Measurements from ENCODE around the gene PLCH2.
A peak's percentile ranks its signal among the peaks of the same experiment; 100 is the strongest.

Gene PLCH2

GRCh38 chr1:2525920-2526823 lies 50.1 kb downstream of the PLCH2 start, which contains the start of gene PANK4:
Gene PANK4 (minus strand): TSS chr1:2526596. CDS start chr1:2526587, 9 bp downstream.
- peak; percentile 81 for ATAC-seq
- Mint-ChIP-seq H3K27ac (peak within 1 kb of the TSS; percentile 94 to 97), H3K4me1 (peaks cover 69% of the 10 kb centered on the region), H3K4me3 (peak within 1 kb of the TSS; percentile 83 to 87), H3K9me3 (no peaks in the 10 kb centered on the region), H3K27me3 (peaks cover 34% of the 10 kb centered on the region)
- DNase-seq = peak; percentile 86 to 90

- H3K4me3 Mint-ChIP-seq = peak overlapping the region; percentile 61 to 77
These were observed 50.9 kb downstream of the PLCH2 start for GRCh38 chr1:2526824-2527555.

GRCh38 chr1:2527556-2527860 lies 51.4 kb downstream of the PLCH2 start:
- DNase-seq (no peak), ATAC-seq (no peak)
- peak overlapping the region in 1 of 2 donors; percentile 77 for H3K4me3 Mint-ChIP-seq
- no peaks in the 10 kb centered on the region for H3K9me3 Mint-ChIP-seq
- H3K27me3 Mint-ChIP-seq = peaks cover 46% of the 10 kb centered on the region
- H3K27ac Mint-ChIP-seq = no peak overlapping the region
- H3K4me1 Mint-ChIP-seq = peaks cover 59% of the 10 kb centered on the region

More at GRCh38 chr1:2526824-2527555, 50.9 kb downstream of the PLCH2 start:
- peak overlapping the region; percentile 13 to 53 for H3K27ac Mint-ChIP-seq
- peaks cover 43% of the 10 kb centered on the region for H3K27me3 Mint-ChIP-seq
- H3K9me3 Mint-ChIP-seq = no peaks in the 10 kb centered on the region
- peaks cover 64% of the 10 kb centered on the region for H3K4me1 Mint-ChIP-seq
- ATAC-seq (peak; percentile 55), DNase-seq (peak; percentile 79 to 83)

DNA sequence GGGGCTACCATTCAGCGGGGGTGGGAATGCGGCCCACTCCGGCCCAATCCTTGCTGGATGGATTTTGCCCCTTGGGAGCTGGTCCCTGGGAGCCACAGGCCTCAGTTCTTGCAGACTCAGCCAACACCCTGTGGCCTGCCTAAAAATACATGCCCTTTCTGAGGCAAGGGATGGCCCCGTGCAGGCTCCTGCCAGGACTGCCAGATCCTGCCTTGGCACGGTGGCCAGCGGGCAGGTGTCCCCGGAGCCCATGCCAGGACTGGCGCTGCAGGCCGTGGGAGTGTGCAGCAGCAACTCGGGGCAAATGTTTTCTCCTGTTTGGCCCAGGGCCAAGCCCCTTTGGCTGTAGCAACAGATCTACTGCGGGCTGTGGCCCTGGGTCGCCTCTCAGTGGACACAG lies 51.9 kb downstream of the PLCH2 start:
- Mint-ChIP-seq H3K4me3 (no peak overlapping the region), H3K4me1 (peaks cover 54% of the 10 kb centered on the region), H3K9me3 (no peaks in the 10 kb centered on the region), H3K27me3 (peaks cover 46% of the 10 kb centered on the region), H3K27ac (no peak overlapping the region)
- no peak for DNase-seq
- ATAC-seq = no peak

DNA sequence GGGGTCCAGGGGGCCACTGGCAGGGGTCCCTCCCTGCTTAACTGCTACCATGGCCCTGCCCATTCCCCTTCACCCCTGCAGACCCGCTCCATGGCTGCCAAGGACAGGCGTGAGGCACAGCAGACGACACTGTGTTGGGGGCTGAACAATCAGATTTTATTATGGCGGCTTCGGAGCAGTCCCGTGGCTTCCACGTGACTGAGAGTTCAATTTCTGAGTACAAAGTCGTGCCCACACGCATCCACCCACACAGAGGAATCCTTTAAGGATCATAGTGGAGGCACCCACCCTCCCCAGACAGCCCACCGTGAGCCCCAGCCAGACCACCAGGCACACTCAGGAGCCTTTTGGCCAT lies 52.5 kb downstream of the PLCH2 start:
- peaks cover 48% of the 10 kb centered on the region for H3K4me1 Mint-ChIP-seq
- ATAC-seq (no peak), DNase-seq (no peak)
- peaks cover 52% of the 10 kb centered on the region for H3K27me3 Mint-ChIP-seq
- no peak overlapping the region for H3K27ac Mint-ChIP-seq
- peak overlapping the region; percentile 83 to 88 for H3K4me3 Mint-ChIP-seq
- H3K9me3 Mint-ChIP-seq = no peaks in the 10 kb centered on the region

- DNase-seq (peak; percentile 52 to 68), ATAC-seq (peak; percentile 26)
- peaks cover 42% of the 10 kb centered on the region for H3K4me1 Mint-ChIP-seq
- no peaks in the 10 kb centered on the region for H3K9me3 Mint-ChIP-seq
- peaks cover 54% of the 10 kb centered on the region for H3K27me3 Mint-ChIP-seq
- peak overlapping the region; percentile 83 to 88 for H3K4me3 Mint-ChIP-seq
- peak overlapping the region in 1 of 2 donors; percentile 42 for H3K27ac Mint-ChIP-seq
These were observed 53.1 kb downstream of the PLCH2 start for GRCh38 chr1:2528966-2529783.

GRCh38 chr1:2529784-2530512 lies 53.9 kb downstream of the PLCH2 start, which contains the start of gene HES5:
Gene HES5 (minus strand): TSS chr1:2530263. CDS start chr1:2530164, 99 bp downstream.
- H3K27me3 Mint-ChIP-seq = peaks cover 54% of the 10 kb centered on the region
- peaks cover 35% of the 10 kb centered on the region for H3K4me1 Mint-ChIP-seq
- peak within 1 kb of the TSS in 1 of 2 donors; percentile 42 for H3K27ac Mint-ChIP-seq
- H3K9me3 Mint-ChIP-seq = no peaks in the 10 kb centered on the region
- H3K4me3 Mint-ChIP-seq = peak within 1 kb of the TSS; percentile 83 to 88
- DNase-seq (no peak), ATAC-seq (no peak)

- H3K27me3 Mint-ChIP-seq = peaks cover 54% of the 10 kb centered on the region
- H3K9me3 Mint-ChIP-seq = no peaks in the 10 kb centered on the region
- H3K4me1 Mint-ChIP-seq = peaks cover 31% of the 10 kb centered on the region
- no peak overlapping the region for H3K27ac Mint-ChIP-seq
- ATAC-seq (no peak), DNase-seq (no peak)
- peak overlapping the region; percentile 58 to 76 for H3K4me3 Mint-ChIP-seq
These were observed 54.6 kb downstream of the PLCH2 start for GRCh38 chr1:2530513-2531361.

- H3K4me3 Mint-ChIP-seq = no peak overlapping the region
- H3K9me3 Mint-ChIP-seq = no peaks in the 10 kb centered on the region
- peaks cover 21% of the 10 kb centered on the region for H3K4me1 Mint-ChIP-seq
- H3K27me3 Mint-ChIP-seq = peaks cover 43% of the 10 kb centered on the region
- ATAC-seq (no peak), DNase-seq (no peak)
- H3K27ac Mint-ChIP-seq = no peak overlapping the region
These were observed 56.5 kb downstream of the PLCH2 start for GRCh38 chr1:2532485-2533160.

GRCh38 chr1:2533365-2533764 lies 57.3 kb downstream of the PLCH2 start:
- Mint-ChIP-seq H3K4me1 (peaks cover 16% of the 10 kb centered on the region), H3K27ac (no peak overlapping the region), H3K9me3 (no peaks in the 10 kb centered on the region), H3K27me3 (peaks cover 41% of the 10 kb centered on the region), H3K4me3 (no peak overlapping the region)
- no peak for ATAC-seq
- no peak for DNase-seq

DNA sequence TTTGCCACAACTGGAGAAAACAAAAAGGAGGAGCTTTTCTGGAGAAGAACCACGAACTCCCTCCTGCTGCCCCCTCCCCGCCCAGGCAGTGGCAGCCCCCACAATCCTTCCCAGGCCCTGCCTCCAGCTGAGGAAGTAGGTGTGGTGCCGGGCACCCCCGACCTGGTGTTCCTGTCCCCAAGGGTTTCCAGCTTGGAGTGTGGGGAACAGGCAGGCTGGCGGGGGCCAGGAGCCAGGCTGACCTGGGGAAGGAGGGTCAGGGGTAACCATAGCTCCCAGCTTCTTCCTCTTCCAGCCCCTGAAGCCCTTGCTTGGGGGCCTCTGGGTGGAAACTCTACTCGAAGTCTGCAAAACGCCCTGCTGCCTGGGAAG lies 58.2 kb downstream of the PLCH2 start:
- H3K4me1 Mint-ChIP-seq = peaks cover 7% of the 10 kb centered on the region
- peaks cover 31% of the 10 kb centered on the region for H3K27me3 Mint-ChIP-seq
- DNase-seq (no peak), ATAC-seq (no peak)
- no peak overlapping the region for H3K4me3 Mint-ChIP-seq
- no peak overlapping the region for H3K27ac Mint-ChIP-seq
- no peaks in the 10 kb centered on the region for H3K9me3 Mint-ChIP-seq

DNA sequence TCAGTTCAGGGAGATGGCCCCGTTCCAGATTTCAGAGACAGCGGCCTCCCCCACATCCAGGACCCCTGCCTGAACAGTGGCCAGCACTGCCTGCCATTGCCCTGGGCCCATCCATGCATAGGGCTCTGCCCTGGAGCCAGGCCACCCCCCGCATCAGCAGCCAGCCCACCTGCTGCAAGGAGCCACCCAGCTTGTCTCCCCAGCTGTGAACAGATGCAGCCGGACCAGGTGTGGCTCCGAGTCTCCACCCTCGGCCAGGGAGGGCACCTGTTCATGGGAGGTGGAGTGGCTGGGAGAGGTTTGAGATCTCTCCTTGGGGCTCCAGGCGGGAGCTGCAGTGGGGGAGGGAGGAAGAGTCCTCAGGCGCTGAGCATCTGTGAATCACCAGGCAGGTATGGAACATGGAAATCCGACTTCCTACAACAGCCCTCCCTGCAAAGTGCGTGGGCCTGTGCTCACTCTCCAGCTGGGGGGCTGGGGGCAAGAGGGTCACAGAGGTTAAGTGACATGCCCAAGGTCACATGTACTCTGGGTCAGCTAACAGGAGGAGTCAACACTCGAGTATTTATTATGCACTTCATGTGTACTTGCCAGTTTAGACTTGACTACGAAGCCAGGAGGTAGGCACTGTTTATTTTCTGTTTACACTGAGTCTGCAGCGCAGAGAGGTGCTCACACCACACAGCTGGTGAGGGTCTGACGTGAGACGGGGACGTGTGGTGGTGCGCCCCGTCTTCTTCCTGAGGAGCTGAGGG lies 58.8 kb downstream of the PLCH2 start:
- H3K4me1 Mint-ChIP-seq = peaks cover 7% of the 10 kb centered on the region
- no peak overlapping the region for H3K27ac Mint-ChIP-seq
- DNase-seq (no peak), ATAC-seq (no peak)
- peaks cover 29% of the 10 kb centered on the region for H3K27me3 Mint-ChIP-seq
- H3K4me3 Mint-ChIP-seq = no peak overlapping the region
- no peaks in the 10 kb centered on the region for H3K9me3 Mint-ChIP-seq

- ATAC-seq (no peak), DNase-seq (no peak)
- Mint-ChIP-seq H3K4me3 (no peak overlapping the region), H3K27me3 (peaks cover 26% of the 10 kb centered on the region), H3K4me1 (peaks cover 7% of the 10 kb centered on the region), H3K27ac (no peak overlapping the region), H3K9me3 (no peaks in the 10 kb centered on the region)
These were observed 59.4 kb downstream of the PLCH2 start for GRCh38 chr1:2535455-2535854.
